Nephron (organoid): Measurements from ENCODE around the gene FGF3.

Experiments
- H3K27ac Mint-ChIP-seq, 3 experiments: 2 replicates each; pipeline ENCODE4 v1.8.0; 2020; ENCODE audit warnings: mixed read lengths in 3 of 3, mild to moderate bottlenecking in 2 of 3, moderate library complexity in 1 of 3
- H3K27me3 Mint-ChIP-seq: 2 replicates; pipeline ENCODE4 v1.8.0; 2021; ENCODE audit warnings: low read depth, mild to moderate bottlenecking, moderate library complexity, mixed read lengths
- H3K36me3 Mint-ChIP-seq: 2 replicates; pipeline ENCODE4 v1.8.0; 2020; ENCODE audit warnings: low read depth, mixed read lengths
- H3K4me1 Mint-ChIP-seq: 2 replicates; pipeline ENCODE4 v1.8.0; 2020; ENCODE audit warnings: mixed read lengths
- H3K4me3 Mint-ChIP-seq, 3 experiments: 2 replicates each; pipeline ENCODE4 v1.8.0; 2020; ENCODE audit warnings: mild to moderate bottlenecking in 3 of 3, mixed read lengths in 3 of 3, moderate library complexity in 2 of 3
- H3K9me3 Mint-ChIP-seq: 2 replicates; pipeline ENCODE4 v1.8.0; 2020; ENCODE audit warnings: mixed read lengths
- CTCF ChIP-seq, 3 experiments: fragments of 200-600 bp; sonication (generic); IDR thresholded peaks; one replicate each; pipeline ENCODE4 v1.5.0; 2021; ENCODE audit warnings: antibody characterized with exemption in 3 of 3; ENCODE audit not compliant: unreplicated experiment in 3 of 3

Gene FGF3

DNA sequence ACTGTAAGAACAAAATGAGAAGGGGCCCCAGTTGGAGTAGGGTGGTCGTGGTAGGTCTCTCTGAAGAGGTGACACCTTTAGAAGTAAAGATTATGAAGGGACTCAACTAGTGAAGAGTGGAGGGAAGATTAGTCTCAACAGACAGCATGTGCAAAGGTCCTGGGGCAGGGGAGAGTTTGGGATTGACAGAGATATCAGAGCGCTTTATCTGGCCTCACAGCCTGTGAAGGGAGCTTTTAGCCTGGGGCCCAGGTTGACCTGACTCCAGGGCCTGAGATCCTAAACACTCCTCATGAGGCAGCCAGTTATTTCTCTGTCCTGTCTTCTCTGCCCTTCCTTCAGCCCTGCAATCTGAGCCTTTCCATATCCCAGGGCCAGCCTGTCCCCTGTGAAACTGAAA is 16.2 kb downstream of the FGF3 start:
- H3K27me3 Mint-ChIP-seq = peaks cover 25% of the 10 kb centered on the region
- no peak overlapping the region for H3K4me3 Mint-ChIP-seq
- H3K4me1 Mint-ChIP-seq = no peaks in the 10 kb centered on the region
- no peak for TF ChIP-seq CTCF (IDR thresholded peaks at IDR 0.05; ENCODE audit: unreplicated experiment in 3 of 3)
- peaks cover 3% of the 10 kb centered on the region for H3K9me3 Mint-ChIP-seq
- no peaks in the 10 kb centered on the region for H3K36me3 Mint-ChIP-seq
- H3K27ac Mint-ChIP-seq = no peak overlapping the region

DNA sequence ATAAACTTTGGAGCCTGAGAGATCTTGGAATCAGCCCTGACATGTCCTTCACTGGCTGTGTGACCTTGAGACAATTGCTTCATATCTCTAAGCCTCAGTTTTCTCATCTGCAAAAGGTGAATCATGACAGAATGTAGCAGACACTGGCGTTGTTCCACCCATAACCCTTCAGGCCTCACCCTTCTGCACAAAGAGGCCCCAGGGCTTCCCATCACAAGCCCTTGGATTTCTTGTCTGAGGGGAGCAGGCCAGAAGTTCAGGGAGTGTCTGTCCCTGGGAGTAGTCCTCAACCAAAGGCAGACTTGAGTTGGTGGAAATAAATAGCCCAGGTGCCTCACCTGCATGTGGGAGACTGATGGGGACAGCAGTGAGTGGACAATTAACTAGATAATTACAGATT is 16.6 kb downstream of the FGF3 start:
- no peaks in the 10 kb centered on the region for H3K4me1 Mint-ChIP-seq
- TF ChIP-seq CTCF (IDR thresholded peaks at IDR 0.05; ENCODE audit: unreplicated experiment in 3 of 3) = no peak
- peaks cover 3% of the 10 kb centered on the region for H3K9me3 Mint-ChIP-seq
- H3K4me3 Mint-ChIP-seq = no peak overlapping the region
- H3K27ac Mint-ChIP-seq = no peak overlapping the region
- no peaks in the 10 kb centered on the region for H3K36me3 Mint-ChIP-seq
- peaks cover 24% of the 10 kb centered on the region for H3K27me3 Mint-ChIP-seq

DNA sequence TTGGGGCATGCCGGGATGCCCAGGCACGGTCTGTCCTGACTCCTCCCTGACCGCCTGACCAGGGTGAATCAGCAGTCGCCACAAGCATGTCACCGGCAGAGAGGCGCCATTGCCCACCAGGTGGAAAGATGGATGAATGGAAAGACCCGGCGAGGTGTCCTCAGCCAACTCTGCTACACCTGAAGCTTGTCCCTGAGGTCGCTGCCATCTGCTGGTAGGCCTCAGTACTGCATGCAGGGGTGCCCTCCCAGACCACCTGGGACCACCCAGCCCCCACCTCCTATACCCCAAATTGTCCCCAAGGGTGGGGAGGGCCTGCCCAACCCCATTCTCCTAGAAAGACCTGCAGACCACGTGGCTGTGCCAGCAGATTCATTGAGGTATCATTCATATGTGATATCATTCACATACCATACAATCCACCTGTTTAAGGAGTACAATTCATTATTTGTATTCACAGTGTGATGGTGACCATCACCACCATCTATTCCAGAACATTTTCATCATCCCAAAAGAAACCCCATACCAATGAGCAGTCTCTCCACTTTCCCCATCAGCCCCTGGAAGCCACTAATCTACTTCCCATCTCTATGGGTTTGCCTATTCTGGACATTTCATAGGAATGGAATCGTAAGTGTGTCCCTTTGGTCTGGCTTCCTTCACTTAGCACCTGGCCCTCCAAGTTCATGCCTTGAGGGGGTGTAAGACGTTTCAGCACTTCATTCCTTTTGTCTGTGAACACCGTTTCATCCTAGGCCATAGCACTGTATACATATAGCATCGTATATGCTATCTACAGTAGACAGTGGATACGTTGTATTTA is 17.5 kb downstream of the FGF3 start:
- H3K36me3 Mint-ChIP-seq = no peaks in the 10 kb centered on the region
- no peak overlapping the region for H3K27ac Mint-ChIP-seq
- H3K9me3 Mint-ChIP-seq = peaks cover 3% of the 10 kb centered on the region
- TF ChIP-seq CTCF (IDR thresholded peaks at IDR 0.05; ENCODE audit: unreplicated experiment in 3 of 3) = peak; percentile 65 to 81 (median 65)
- no peaks in the 10 kb centered on the region for H3K4me1 Mint-ChIP-seq
- peaks cover 18% of the 10 kb centered on the region for H3K27me3 Mint-ChIP-seq
- H3K4me3 Mint-ChIP-seq = no peak overlapping the region

- peaks cover 12% of the 10 kb centered on the region for H3K27me3 Mint-ChIP-seq
- no peak overlapping the region for H3K27ac Mint-ChIP-seq
- H3K4me1 Mint-ChIP-seq = no peaks in the 10 kb centered on the region
- TF ChIP-seq CTCF (IDR thresholded peaks at IDR 0.05; ENCODE audit: unreplicated experiment in 3 of 3) = no peak
- H3K4me3 Mint-ChIP-seq = no peak overlapping the region
- H3K9me3 Mint-ChIP-seq = peaks cover 3% of the 10 kb centered on the region
- H3K36me3 Mint-ChIP-seq = no peaks in the 10 kb centered on the region
Measured at GRCh38 chr11:69800278-69800677, 18.9 kb downstream of the FGF3 start.

GRCh38 chr11:69799582-69799981 is 19.6 kb downstream of the FGF3 start:
- Mint-ChIP-seq H3K36me3 (no peaks in the 10 kb centered on the region), H3K4me3 (no peak overlapping the region), H3K27me3 (peaks cover 8% of the 10 kb centered on the region), H3K4me1 (no peaks in the 10 kb centered on the region), H3K27ac (no peak overlapping the region), H3K9me3 (peaks cover 3% of the 10 kb centered on the region)
- TF ChIP-seq CTCF (IDR thresholded peaks at IDR 0.05; ENCODE audit: unreplicated experiment in 3 of 3) = no peak

- Mint-ChIP-seq H3K27me3 (peaks cover 8% of the 10 kb centered on the region), H3K4me1 (no peaks in the 10 kb centered on the region), H3K9me3 (peaks cover 3% of the 10 kb centered on the region), H3K27ac (no peak overlapping the region), H3K4me3 (no peak overlapping the region), H3K36me3 (no peaks in the 10 kb centered on the region)
- TF ChIP-seq CTCF (IDR thresholded peaks at IDR 0.05; ENCODE audit: unreplicated experiment in 3 of 3) = no peak
Measured at GRCh38 chr11:69799097-69799496, 20.1 kb downstream of the FGF3 start.
